Stimulated activated CD4-positive, alpha-beta T cell treated with anti-CD3 and anti-CD28 coated beads, Interleukin-15, amount 100 ng/mL, for 48 hours (primary cell): Measurements from ENCODE around the gene TRMT61A.
A peak's percentile ranks its signal among the peaks of the same experiment; 100 is the strongest.
"Not testable (repeated sequence)": the region's sequence is repeated elsewhere in the genome, so short reads cannot be mapped to it uniquely, and the experiment has no call there.

Experiments used
- DNase-seq, 2 donors: peaks; one replicate each; pipeline ENCODE4 v3.0.0-alpha.2; 2020; ENCODE audit warnings: low read depth in 2 of 2

The TRMT61A gene

GRCh38 chr14:103508521-103509329 is 20.3 kb upstream of the TRMT61A start:
- no peak for DNase-seq

- no peak for DNase-seq
Measured at GRCh38 chr14:103509864-103510723, 18.9 kb upstream of the TRMT61A start.

GRCh38 chr14:103510724-103511693 is 18.0 kb upstream of the TRMT61A start:
- DNase-seq, result no peak

GRCh38 chr14:103512180-103512579 is 16.8 kb upstream of the TRMT61A start:
- DNase-seq, result not testable (repeated sequence)

- DNase-seq, result no peak
Measured at GRCh38 chr14:103512701-103513611, 16.0 kb upstream of the TRMT61A start.

- DNase-seq, result no peak
Measured at GRCh38 chr14:103514596-103515421, 14.2 kb upstream of the TRMT61A start.

GRCh38 chr14:103516426-103517173 is 12.4 kb upstream of the TRMT61A start:
- no peak for DNase-seq

- DNase-seq, result no peak
Measured at GRCh38 chr14:103517174-103517566, 11.8 kb upstream of the TRMT61A start.

- DNase-seq, result no peak
Measured at GRCh38 chr14:103517721-103518421, 11.1 kb upstream of the TRMT61A start.

- peak in 1 of 2 donors; percentile 48 for DNase-seq
Measured at GRCh38 chr14:103518422-103519042, 10.5 kb upstream of the TRMT61A start.

- DNase-seq, result no peak
Measured at GRCh38 chr14:103519043-103519836, 9.8 kb upstream of the TRMT61A start.

- DNase-seq, result no peak
Measured at GRCh38 chr14:103519837-103520212, 9.2 kb upstream of the TRMT61A start.

- no peak for DNase-seq
Measured at GRCh38 chr14:103520269-103520656, 8.7 kb upstream of the TRMT61A start.

GRCh38 chr14:103520657-103521437 is 8.1 kb upstream of the TRMT61A start:
- no peak for DNase-seq

- no peak for DNase-seq
Measured at GRCh38 chr14:103521438-103521950, 7.5 kb upstream of the TRMT61A start.

- no peak for DNase-seq
Measured at GRCh38 chr14:103521951-103522563, 6.9 kb upstream of the TRMT61A start.
